HG03439 (cell line): ENCODE data around the gene GPATCH2.
"Not testable (repeated sequence)": the region's sequence is repeated elsewhere in the genome, so short reads cannot be mapped to it uniquely, and the experiment has no call there.

ENCODE experiments used
- ATAC-seq: cut with Tn5 transposase; IDR thresholded peaks from one replicate; pipeline ENCODE4 v1.9.1; 2021; ENCODE audit warnings: mild to moderate bottlenecking, moderate library complexity; ENCODE audit not compliant: unreplicated experiment

Gene GPATCH2

DNA sequence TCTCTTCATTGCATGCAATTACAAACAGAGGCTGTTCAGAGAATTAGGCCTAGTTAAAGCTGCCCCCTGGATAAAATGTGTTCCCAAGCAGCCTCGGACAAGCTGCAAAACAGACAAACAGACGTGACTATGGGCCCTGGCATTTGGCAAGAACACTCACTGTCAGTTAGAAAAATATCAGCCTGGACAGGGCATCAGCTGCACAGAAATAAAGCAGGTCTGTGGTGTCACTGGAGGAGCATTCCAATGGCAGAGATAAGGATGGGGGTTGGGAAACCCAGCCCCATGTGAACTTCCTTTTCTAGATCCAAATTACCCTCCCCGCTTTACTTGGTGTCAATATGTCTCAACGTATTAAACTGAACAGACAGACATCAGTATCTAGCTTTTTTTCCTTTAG is 177.1 kb downstream of the GPATCH2 start:
- ATAC-seq = no peak

DNA sequence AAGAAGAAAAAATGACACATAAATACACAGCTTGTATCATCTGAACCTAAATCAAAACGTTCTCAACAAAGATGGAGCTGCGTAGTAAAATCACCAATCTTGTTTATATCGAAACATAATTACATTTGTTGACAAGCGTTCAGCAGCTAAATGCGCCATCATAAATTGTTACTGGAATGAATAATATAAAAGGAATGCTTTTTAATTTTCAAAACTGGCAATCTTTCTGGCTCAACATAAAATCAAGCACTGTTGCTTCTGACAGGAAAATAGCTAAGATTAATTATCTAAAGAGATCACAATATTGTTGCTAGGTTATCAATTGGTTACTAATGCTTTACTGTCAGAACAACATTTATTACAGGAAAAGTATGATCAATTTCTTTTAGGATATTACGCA is 181.5 kb downstream of the GPATCH2 start:
- no peak for ATAC-seq

DNA sequence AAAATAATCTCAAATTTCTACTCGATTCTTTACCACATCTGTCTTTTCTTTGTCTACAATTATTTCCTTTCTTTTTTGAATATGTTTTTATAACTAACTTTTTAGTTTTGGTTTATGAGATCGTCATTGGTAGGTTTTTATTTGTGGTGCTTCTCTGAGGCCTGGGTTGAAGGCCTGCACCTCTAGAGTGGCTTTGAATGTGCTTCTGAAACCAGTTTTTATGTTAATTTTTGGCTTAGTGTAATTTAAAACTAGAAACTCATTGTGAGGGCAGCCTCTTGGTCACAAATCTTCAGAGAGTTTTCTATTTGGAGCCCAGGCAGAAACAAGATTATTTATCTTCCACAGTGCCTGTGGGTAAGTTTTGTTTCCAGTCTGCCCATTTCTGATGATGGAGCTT is 187.0 kb downstream of the GPATCH2 start:
- ATAC-seq = no peak

DNA sequence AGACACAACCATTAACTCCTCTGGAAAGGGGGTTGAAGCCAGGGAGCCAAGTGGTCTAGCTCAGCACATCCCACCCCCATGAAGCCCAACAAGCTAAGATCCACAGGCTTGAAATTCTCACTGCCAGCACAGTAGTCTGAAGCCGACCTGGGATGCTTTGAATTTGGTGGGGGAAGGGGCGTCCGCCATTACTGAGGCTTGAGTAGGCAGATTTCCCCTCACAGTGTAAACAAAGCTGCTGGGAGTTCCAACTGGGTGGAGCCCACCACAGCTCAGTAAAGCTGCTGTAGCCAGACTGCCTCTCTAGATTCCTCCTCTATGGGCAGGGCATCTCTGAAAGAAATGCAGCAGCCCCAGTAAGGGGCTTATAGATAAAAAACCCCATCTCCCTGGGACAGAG is 193.5 kb downstream of the GPATCH2 start:
- no peak for ATAC-seq

DNA sequence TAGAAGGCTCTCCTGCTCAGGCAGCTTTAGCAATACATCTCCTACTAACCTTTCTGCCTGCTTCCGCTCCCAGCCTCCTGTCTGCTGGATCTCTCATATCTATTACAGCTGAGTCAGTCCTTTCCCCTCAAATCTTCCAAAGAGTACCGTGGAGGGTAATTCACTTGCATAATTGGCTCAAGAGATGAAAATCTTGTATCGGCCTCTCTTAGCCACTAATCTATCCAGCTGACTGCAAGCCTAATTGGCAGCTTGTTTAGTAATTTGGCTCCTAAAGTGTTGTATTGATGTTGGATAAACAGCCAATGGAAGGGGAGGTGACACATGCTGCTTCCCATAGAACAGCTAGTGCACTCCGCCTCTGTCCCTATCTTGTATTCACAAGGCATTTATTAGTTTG is 195.7 kb downstream of the GPATCH2 start:
- ATAC-seq = no peak

DNA sequence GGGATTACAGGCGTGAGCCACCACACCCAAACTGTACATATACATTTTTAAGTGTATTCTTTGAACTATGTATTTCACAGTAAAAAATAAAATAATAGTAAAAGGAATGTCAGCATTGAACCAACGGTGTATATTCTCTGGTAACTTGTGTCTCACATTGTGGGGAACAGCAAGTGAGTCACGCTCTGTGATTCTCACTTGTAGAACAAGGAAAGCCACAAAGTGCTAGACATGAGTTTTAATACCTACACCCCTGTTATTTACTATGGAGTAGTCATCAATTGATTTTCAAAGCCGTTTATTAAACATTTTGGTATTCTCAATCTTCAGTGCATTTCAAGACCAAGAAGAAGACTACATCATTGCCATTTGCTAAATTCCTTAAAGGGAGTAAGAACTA is 197.2 kb downstream of the GPATCH2 start:
- no peak for ATAC-seq

DNA sequence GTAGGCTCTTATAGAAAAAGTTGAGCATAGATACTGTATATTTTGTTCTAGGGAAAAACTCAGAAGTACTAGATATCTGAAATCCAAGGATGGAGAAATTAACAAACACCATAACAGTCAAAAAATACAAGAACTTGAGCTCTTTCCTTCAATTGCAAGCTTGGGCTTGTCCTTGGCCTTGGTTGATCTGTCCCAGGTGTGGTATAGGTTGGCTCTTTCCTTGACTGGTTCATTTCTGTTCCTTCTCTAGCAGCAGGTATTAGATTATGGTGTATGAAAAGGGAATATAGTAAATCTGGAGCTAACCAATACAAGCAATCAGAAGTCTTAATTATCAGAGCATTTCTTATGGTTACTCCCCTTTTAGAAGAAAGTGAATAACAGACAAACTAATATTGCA is 198.6 kb downstream of the GPATCH2 start:
- no peak for ATAC-seq

DNA sequence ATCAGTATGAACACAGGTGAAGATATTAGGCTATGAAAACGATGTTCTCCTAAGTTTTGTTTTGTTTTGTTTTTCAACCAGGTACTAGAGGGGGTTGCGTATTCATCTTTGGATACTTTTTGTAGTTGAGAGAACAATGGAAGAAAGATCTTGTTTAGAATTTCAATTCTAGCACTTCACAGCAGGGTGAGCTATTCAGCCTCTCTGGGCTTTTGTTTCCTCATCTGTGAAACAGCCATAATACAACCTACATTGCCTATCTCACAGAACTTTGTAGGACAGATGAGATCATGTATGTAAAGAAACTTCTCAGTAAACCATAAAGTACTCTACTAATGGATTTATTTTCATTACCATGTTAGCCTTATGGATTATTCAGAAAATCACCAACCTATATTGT is 199.5 kb downstream of the GPATCH2 start:
- ATAC-seq = no peak

DNA sequence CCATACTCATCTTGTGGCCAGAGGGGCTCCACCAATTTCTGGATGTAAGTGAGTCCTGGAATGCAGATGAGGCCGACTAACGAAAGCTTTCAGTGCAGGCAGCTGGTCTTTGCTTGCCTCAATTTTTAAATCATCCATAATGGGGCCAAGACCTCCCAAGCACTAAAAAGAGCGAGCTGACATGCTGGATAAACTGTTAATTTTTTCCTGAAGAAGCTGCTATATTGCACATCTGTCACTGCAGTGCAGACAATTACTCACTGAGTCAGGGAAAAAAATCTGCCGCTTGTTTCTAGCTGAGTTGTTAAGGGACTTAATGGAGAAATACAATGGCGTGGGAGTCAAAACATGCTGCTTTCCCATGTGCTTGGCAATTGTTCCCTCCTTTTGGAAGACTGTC is 205.5 kb downstream of the GPATCH2 start:
- ATAC-seq = no peak

DNA sequence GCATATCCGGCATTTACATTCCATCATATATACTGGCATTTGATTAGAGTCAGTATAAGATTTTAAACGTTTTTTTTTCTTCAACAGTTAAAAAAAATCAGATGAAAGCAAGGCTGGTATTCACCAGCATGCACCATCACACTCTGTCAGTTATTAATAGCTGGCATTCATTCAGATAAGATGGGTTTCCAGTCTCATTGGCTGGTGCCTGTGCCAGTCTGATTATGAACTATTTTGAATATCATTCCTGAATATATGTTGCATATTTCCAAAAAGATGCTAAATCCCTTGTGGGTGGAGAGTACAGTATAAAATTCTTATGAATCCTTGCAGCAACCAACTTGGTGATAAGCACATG is 211.7 kb downstream of the GPATCH2 start:
- ATAC-seq = no peak

DNA sequence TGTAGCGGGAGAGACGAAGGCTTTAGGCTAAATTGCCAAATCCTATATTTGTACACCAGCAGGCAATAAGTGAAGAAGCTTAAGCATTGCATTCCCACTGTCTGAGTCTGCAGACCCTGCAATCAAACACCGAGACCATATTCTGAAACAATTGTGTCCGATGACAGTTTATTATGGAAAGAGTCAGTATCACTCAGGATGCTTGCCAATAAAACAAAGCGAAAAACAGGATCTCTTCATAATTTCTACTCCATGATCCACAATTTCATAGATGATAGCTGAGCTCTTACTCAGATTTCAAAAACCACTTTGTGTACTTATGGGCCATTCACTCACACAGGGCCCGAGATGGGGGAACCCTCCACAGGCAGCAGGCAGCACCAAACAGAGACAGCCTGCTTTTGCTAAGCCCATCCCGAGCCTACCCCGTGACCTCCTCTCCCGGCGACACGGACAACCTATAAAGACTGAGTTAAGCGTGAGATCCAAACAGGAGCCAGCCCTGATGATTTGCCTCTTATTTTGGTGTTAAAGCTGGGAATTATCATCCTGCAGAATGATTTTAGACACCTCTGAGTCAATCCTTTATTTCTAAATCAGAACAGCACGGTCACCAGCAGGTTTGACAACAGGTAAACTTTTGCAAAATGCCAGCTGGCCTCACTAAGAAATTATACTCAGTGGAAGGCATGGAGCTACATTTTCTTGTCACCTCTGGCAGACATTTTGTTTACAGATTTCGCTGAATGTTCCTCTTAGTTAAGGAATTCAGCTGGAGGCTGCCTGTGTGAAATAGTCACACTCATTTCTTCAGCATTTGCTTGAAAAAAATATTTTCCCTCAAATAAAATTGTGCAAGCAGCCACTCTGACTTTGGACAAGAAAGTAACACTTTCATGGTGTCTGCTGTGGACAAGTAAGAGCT is 212.4 kb downstream of the GPATCH2 start:
- no peak for ATAC-seq

DNA sequence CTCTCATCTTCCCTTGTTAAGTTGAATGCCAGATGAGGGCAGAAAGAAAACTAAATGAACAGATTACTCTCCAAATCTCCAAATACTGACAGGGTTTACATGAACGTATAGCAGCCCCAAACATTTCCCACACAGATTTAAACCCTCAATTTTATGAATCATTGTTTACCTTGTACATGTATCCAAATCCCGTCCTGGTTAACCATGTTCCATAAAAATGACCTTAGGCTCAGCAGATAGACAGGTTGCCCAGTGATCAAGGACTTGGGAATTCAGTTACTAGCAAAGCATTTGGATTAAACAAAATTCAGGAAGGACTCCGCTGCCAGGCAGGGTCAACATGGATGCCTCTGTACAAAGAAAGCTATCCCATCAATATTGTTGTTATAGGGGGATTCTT is 213.5 kb downstream of the GPATCH2 start:
- ATAC-seq = no peak

DNA sequence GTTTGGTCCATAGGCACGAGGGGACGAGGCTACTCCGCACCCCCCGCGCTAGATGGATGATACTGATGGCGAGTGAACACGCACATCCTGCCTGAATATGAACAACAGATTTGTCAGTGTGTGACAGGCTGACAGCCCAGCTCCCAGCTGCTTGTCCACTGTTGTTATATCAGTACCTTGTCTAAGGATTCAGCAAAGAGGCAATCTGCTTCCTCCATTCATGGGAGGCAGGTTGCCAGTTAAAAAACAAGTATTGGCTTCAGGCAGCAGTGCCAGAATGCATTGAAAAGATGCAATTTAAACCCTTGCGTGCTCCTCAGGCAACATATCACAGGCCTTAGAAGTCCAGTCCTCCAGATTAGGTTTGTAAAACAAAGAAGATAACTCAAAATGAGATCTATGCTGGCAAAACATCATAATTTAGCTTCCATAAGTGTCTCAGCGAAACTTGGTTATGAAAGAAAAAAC is 223.3 kb downstream of the GPATCH2 start:
- ATAC-seq = no peak

DNA sequence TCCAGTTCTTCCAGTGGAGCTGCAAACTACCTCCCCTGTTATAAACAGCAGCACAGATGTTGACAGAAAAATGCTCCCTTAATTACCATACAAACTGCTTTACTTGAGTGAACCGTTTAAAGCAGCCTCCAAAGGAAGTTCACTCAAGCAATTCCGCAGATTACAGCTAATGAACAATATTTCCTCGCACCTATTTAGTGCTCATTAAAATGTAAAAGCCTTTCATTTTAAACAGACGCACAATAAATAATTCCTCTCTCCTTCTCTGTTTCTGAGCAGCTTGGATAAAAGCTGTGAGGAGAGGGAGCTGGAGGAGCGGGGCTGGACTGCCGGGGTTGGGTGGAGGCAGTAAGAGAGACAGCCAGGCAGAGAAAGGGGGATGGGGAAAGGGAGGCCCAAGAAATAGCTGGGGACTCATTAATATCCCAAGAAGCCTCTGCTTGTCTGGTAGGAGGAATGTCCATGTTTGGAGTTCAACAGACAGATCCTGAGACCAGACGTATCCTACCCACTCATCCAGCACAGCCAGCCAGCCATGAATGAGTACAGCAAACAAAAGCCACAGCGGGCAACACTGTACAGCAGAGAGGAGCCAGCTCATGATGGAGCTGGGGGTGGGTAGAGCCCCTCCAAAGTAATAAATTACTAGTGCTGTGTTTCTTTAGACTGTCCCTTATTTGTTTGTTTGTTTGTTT is 227.7 kb downstream of the GPATCH2 start:
- no peak for ATAC-seq

DNA sequence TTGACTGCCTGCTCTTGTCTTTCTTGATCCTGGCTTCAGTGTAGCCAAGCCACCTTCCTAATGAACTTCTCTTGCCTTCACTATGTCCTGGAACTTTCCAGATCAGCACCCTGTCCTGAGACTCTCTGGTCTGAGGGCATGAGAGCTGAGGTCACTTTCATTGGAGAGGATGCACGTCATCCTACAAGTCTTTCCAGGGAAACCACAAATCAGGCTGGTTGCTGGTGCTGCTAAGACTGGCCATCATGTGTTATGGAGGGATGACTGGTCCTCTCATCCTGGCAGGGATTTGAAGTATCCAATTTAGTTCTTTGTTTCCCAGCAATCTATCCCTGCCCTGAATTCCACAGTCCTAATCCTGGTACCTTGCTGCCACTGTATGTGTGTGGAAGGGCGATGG is 228.6 kb downstream of the GPATCH2 start:
- ATAC-seq = no peak

DNA sequence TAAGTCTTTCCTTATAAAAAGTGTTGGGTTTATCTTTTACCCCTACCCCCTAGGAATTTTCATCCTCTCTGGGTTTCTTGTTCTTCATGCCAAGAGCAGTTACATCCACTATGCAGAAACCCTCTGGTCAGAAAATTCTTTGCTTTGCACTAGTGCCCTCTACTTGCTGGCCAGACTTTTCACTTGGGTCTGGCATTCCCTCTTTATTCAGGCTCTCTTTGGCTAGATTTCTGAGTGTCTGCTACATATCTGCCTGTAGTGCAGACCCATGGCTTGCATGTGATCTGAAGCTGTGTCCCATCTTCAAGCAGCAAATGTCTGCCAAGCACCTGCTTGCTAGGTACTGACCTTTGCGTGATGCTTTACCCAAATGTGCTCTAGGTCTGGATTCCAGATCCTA is 237.0 kb downstream of the GPATCH2 start:
- no peak for ATAC-seq

DNA sequence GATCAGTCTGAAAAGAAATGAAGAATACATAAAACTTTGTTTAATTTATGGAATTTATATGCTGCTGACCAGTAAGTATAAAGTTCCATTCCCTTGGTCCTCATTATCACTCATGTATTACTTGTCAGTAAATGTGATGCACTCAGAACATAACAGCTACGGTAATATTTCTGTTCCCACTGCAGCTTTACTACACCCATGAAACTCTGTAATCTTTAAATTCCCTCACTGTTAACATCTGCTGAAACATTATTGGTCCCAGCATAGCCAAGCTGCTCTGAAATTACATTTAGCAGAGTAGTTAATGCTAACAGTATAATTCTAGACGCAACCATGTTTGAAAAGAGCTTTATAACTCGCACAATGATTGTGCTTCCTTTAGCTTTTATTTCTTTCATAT is 238.4 kb downstream of the GPATCH2 start:
- no peak for ATAC-seq

DNA sequence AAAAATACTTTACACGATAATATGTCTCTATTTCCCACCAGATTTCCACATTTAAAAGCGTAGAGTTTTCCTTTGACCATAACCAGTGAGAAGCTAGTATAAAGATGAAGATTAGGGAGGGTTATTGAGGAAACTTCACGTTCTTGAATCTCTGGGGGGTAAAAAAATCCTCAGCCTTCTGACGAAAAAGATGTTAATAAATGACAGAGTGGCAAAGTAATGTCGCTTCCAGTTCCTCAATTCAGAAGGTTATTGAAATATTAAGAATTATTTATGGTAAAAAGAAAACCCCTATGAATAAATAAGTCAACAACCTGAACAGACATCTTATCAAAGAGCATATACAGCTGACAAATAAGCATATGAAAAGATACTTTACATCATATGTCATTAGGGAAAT is 241.0 kb downstream of the GPATCH2 start:
- no peak for ATAC-seq

DNA sequence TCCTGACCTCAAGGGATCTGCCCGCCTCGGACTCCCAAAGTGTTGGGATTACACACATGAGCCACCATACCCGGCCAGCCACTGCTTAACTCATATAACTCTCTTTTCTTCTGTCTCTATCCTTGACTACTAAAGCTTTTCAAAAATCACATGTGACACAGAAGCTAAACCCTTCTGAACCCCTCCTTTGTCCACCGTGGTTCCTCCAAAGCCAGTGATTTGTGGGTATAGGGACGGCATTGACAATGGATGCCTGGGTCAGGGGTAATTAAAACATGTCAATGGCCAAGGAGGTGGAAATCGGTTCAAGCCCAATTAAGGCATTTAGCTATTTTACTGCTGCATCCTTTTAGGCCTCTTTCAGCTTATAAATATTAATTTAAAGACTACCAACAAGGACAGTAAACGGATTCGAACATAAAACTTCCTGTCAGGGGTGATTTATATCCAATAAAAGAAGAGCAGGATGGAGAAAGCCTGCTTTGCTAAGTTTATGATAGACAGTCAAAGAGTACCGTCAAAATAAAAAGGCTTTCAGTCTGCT is 242.3 kb downstream of the GPATCH2 start:
- ATAC-seq = no peak

DNA sequence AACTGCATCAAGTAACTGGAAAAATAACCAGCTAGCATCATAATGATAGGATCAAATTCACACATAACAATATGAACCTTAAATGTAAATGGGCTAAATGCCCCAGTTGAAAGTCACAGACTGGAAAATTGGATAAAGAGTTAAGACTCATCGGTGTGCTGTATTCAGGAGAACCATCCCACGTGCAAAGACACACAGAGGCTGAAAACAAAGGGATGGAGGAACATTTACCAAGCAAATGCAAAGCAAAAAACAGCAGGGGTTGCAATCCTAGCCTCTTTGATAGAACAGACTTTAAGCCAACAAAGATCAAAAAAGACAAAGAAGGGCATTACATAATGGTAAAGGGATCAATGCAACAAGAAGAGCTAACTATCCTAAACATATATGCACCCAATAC is 249.1 kb downstream of the GPATCH2 start:
- not testable (repeated sequence) for ATAC-seq

DNA sequence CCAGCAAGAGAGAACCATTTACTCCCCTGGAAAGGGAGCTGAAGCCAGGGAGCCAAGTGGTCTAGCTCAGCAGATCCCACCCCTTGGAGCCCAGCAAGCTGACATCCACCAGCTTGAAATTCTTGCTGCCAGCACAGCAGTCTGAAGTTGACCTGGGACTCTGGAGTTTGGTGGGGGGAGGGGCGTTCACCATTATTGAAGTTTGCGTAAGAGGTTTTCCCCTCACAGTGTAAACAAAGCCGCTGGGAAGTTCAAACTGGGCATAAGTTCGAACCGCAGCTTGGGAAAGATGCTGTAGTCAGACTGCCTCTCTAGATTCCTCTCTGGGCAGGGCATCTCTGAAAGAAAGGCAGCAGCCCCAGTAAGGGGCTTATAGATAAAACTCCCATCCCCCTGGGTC is 251.1 kb downstream of the GPATCH2 start:
- not testable (repeated sequence) for ATAC-seq

DNA sequence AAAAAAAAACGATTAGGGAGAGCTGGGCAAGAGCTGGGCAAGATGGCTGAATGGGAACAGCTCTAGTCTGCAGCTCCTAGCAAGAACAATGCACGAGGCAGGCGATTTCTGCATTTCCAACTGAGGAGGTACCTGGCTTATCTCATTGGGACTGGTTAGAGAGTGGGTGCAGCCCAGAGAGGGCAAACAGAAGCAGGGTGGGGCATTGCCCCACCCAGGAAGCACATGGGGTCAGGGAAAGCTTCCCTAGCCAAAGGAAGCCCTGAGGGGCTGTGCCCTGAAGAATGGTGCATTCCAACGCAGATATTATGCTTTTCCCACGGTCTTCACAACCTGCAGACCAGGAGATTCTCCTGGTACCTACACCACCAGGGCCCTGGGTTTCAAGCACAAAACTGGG is 251.6 kb downstream of the GPATCH2 start:
- no peak for ATAC-seq
